GM12865 (cell line): ENCODE measurements around the gene VASH1.

Experiments used
- DNase-seq: peaks from one replicate; pipeline ENCODE4 v3.0.0; 2010; ENCODE audit warnings: low read depth
- H3K4me3 ChIP-seq: 2 replicates; pipeline ENCODE4 v1.5.1; 2011; ENCODE audit warnings: mild to moderate bottlenecking, low read depth, low read length, control low read depth
- TF ChIP-seq, protein P1 (sequence below): IDR thresholded peaks from 2 replicates; pipeline ENCODE4 v1.5.1; 2011; ENCODE audit warnings: low read length, control low read depth, low read depth, inconsistent platforms; ENCODE audit not compliant: insufficient read depth; ENCODE audit errors: missing control alignments

The VASH1 gene

DNA sequence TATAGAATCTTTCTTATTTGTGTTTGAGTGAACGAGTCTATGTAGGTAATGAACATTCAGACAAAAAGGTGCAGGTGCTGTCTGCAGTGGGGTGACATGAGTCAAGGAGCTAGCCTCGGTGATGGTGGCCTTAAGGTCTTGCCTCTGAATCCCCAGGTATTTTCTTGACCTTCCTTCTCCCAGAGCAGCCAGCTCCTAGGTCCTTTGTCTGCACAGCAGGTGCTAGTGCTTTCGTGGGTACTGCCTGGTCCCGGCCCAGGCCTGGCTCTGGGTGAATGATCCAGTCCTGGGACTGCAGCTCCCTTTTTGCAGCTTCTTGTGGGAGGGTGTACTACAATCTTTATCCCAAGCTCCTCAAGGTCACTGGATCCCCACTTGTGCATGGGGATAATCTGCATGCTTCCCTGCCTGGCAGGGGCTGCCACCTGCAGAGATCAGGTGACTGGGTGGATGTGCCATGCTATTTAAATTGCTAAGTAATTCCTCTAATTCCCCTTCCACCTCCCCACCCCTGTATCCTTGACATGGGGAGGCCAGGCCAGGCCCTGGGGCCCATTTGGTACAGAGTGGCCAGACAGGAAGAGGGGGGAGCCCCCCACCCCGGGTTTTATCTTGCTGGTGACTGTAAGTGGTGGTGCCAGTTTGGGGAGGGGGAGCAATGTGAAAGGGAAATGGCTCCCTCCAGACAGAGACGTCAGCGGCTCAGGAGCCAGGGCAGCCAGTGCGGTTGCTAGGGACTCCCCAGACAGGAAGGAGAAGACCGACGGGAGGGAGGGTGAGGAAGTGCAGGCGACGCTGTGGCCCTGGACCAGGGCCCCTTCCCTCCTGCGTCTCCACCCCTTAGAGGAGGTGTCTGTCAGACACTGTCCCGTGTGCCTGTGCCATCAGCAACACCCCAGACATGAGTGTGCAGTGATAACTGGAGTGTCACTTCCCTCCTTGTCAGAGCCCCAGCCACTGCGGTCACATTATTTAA is 6.7 kb downstream of the VASH1 start:
- no peak overlapping the region for H3K4me3 ChIP-seq
- DNase-seq = peak; percentile 74
- TF ChIP-seq, protein P1, sequence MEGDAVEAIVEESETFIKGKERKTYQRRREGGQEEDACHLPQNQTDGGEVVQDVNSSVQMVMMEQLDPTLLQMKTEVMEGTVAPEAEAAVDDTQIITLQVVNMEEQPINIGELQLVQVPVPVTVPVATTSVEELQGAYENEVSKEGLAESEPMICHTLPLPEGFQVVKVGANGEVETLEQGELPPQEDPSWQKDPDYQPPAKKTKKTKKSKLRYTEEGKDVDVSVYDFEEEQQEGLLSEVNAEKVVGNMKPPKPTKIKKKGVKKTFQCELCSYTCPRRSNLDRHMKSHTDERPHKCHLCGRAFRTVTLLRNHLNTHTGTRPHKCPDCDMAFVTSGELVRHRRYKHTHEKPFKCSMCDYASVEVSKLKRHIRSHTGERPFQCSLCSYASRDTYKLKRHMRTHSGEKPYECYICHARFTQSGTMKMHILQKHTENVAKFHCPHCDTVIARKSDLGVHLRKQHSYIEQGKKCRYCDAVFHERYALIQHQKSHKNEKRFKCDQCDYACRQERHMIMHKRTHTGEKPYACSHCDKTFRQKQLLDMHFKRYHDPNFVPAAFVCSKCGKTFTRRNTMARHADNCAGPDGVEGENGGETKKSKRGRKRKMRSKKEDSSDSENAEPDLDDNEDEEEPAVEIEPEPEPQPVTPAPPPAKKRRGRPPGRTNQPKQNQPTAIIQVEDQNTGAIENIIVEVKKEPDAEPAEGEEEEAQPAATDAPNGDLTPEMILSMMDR = no peak

DNA sequence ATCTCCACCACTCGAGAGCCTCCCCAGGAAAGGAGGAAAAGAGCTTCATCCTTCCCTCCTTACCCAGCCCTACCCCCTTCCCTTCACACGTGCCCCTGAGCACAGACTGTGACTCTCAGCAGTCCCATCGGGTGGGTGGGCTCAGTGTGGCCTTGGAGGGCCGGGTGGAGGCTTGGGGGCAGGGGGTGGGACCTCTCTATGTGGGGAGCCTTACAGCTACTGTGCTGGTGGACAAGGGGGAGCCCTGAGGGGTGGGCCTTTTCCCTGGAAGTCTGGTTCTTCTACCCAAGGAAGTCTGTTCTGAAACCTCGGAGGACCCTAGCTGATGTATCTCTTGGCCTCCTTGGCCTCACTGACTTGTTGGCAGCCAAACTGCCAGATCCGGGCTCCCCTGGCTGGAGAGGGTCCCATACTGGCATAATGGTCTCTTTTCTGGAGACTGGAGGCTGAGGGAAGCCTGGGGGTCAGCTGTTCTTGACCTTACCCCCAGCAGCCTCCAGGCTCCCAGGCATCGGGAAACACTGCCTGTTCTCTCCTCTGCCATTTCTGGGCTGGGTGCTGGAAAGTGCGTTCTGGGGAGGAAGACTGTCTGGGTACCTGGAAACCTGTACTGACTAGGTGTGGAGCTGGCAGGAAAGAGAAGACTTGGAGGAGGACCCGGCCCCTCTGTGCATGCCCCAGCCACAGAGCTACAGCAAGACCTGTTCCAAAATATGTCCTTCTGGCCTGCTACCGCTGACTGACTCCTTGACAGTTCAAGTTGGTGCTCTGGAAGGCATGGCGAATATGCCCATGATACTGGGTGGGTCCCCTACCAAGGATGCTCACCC is 7.6 kb downstream of the VASH1 start:
- no peak overlapping the region for H3K4me3 ChIP-seq
- TF ChIP-seq, protein P1 = no peak
- DNase-seq = no peak

DNA sequence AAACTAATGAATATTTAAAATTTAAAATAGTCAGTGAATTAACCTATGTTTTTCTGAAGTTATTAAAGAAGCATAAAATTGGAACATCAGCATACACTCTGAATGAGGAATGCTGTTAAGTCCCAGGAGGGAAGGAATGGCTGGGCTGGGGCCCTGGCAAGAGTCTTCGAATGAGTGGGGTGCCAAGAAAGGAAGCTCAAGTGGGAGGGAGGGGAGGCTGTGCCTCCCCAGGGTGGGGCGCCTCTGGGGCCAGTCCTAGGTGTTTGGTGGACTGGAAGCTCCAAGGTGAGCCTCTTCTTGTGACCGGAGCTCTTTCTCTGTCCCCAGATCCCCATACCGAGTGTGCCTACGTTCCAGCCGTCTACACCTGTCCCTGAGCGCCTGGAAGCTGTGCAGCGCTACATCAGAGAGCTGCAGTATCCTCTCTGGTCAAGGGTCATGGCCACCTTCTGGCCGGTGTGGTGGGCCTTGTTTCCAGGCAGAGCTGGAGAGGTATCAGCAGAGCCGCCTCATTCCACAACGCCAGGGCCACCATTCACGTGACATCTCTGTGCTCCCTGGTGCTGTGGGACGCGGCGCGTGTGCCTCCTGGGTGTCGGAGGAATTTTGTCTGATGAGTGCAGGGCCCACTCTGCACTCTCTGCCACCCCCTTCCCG is 8.5 kb downstream of the VASH1 start:
- H3K4me3 ChIP-seq = no peak overlapping the region
- TF ChIP-seq, protein P1 = no peak
- DNase-seq = no peak

DNA sequence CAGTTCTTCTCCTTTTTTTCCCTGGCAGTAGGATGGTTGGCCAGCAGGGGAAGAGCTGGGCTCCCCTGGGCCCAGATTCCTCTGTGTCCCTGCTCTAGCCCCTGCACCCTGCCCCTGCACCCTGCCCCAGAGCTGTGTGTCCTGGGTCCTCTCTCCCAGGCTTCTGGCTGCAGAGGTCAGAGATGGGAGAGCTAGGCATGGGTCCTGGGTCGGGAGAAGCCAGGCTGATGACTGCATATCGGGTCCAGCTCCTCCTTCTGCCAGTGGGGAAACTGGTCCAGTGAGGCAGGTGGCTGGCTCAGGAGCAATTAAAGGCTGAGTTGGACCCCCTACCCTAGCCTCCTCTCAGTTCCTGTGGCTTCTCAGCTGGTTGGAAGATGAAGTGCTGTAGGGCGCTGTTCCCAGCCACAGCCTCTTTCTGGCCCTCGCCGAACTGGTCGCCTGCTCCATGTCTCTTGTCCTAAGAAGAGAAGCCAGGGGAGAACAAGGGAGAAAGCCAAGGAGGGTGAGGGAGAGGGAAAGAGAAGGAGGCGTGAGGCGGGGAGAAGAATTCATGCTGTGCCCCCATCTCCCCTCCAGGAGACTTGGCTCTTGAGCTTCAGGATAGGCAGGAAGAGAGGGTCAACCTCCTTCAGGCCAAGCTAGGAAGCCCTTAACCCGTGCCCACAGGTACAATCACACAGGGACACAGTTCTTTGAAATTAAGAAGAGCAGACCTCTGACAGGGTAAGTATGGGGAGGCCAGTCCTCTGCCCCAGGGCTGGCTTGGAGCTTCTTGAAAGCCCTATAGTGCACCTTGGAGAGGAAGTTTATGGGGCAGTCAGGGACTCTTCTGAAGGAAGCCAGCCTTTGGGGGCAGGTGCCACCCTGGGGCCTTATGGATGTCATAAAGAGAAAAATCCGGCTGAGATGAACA is 9.5 kb downstream of the VASH1 start:
- no peak for DNase-seq
- TF ChIP-seq, protein P1 = no peak
- no peak overlapping the region for H3K4me3 ChIP-seq

DNA sequence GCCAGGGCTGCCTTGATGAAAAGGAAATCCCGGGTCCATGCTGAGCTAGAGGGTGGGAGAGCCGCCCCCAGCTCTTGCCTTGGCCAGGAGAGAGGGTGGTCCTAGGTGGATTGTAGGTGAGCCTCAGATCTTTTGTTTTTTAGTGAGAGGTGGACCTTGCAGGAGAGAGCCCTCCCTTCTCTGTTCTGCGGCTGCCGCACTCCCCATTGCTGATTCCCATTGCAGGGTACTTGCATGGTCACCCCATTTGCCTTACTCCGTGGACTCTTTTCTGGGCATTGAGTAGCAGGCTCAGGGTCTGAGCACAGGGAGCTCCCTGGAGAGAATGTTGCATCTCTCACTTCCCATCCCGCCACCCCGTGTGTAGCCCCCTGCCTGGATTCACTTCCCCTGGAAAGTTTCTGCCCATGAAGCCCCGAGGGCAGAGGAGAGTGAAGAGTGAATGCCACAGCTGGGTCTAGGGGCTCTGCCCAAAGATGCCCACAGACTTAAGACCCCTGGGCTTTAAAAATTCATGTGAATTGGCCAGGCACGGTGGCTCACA is 10.2 kb downstream of the VASH1 start:
- TF ChIP-seq, protein P1 = no peak
- no peak overlapping the region for H3K4me3 ChIP-seq
- no peak for DNase-seq
